NCI-H187 treated with DMSO at 0.1 percent for 48 hours (cell line): ENCODE data around the gene POTEB2.
"Not testable (repeated sequence)": the region's sequence is repeated elsewhere in the genome, so short reads cannot be mapped to it uniquely, and the experiment has no call there.

ENCODE experiments used
- DNase-seq: peaks from one replicate; lab custom pipeline; 2025; lab: John Stamatoyannopoulos, UW

Gene POTEB2

GRCh38 chr15:20866214-20866613 lies at the start of gene POTEB2:
Gene POTEB2, minus strand, starts transcription at chr15:20866314. Its CDS starts 33 bp downstream, at chr15:20866281.
- DNase-seq, result not testable (repeated sequence)

GRCh38 chr15:20879916-20880315 lies 13.8 kb upstream of the POTEB2 start:
- not testable (repeated sequence) for DNase-seq

DNA sequence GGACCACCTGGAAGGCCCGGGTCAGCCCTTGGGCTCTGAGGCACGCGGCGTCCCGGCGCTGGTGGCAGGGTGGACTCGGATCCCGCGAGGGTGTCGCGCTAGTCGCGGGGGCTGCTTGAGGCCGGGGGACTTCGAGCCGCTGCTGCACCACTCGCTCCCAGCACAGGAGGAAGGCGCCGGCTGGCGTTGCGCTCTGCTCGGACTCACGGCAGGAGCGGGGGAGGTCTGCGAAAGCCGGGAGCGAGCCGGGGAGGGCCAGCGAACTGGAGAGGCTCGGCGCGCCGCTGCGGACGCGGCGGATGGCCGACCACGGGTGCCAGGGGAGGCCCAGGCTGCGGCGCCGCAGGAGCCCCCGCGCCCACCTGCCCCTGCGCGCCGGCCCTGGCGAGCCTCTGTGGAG lies 12.3 kb upstream of the POTEB2 start:
- DNase-seq, result not testable (repeated sequence)

DNA sequence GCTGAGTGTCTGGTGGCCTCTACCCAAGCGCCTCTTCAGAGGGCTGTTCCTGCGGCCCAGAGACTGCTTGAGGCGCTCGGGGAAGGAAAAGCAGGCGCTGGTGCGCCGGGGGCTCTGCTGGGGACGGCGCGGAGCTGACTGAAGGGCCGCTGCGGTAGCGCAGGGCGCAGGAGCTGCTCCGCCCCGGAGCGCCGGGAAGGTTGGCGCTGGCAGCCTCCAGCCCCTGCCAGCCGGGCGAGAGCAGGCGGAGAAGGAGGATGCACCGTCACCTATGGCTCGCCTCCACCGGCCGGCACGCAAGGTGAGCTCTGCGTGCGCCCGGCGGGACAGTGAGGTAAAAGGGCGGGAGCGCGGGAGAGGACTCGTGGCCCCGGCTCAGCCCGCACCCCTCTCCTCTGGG lies 11.7 kb upstream of the POTEB2 start:
- not testable (repeated sequence) for DNase-seq
